Dendritic cell treated with granulocyte-macrophage colony-stimulating factor and Interleukin-4, amounts not matched to agents 40 ng/mL and 50 ng/mL, for 4 days (primary cell): ENCODE measurements around the gene IRS2.
A peak's percentile ranks its signal among the peaks of the same experiment; 100 is the strongest.

Experiments used
- H3K27ac Mint-ChIP-seq: one replicate; pipeline ENCODE4 v1.8.0; 2022; ENCODE audit warnings: mild to moderate bottlenecking, mixed read lengths
- H3K27me3 Mint-ChIP-seq: one replicate; pipeline ENCODE4 v1.8.0; 2022; ENCODE audit warnings: mild to moderate bottlenecking, mixed read lengths
- H3K36me3 Mint-ChIP-seq: one replicate; pipeline ENCODE4 v1.8.0; 2022; ENCODE audit warnings: low read depth, mixed read lengths
- H3K4me1 Mint-ChIP-seq: one replicate; pipeline ENCODE4 v1.8.0; 2022; ENCODE audit warnings: low read depth, mixed read lengths
- H3K4me3 Mint-ChIP-seq: one replicate; pipeline ENCODE4 v1.8.0; 2022; ENCODE audit warnings: mild to moderate bottlenecking, moderate library complexity, mixed read lengths
- H3K9me3 Mint-ChIP-seq: one replicate; pipeline ENCODE4 v1.8.0; 2022; ENCODE audit warnings: mixed read lengths
- intact Hi-C: fragments of 100-400 bp; cut with micrococcal nuclease; formaldehyde crosslinking; loops from one replicate; pipeline ENCODE4 v1.15.0; 2022

IRS2 gene

DNA sequence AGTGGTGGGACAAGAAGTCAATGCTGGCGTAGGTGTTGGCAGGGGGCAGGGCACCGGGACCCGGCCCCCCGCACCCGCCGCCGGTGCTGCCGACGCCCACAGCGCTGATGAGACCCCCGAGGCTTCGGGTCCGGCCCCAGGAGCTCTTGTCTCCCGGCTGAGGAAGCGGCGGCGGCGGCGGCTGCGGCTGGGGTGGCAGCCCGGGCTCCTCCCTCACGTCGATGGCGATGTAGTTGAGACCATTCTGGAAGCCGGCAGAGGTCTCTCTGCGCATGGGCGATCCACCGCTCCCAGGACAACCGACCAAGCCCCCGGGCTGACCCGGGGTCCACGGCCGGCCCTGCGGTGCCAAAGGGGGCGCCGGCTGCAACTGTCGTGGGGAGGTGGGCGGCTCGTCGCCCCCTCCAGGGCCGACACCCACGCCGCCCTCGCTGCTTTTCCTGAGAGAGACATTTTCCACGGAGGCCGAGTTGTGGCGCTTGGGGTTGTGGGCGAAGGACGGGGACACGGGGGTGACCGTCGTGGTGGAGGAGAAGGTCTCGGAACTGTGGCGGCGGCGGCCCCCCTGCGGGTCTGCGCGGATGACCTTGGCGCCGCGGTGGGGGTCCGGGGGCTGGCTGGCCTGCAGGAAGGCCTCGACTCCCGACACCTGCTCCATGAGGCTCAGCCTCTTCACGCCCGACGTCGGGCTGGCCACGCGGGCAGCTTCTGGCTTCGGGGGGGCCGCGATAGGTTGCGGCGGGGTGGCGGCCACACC, 4.1 kb downstream of the IRS2 start:
- H3K36me3 Mint-ChIP-seq, result peaks cover 44% of the 10 kb centered on the region
- intact Hi-C loops, result loop anchor here (10.0 kb wide), 3 partner anchors 77 to 1567 kb away; partner anchors contain the start of genes ABHD13 and LIG4
- peaks cover 8% of the 10 kb centered on the region for H3K9me3 Mint-ChIP-seq
- H3K27me3 Mint-ChIP-seq, result peaks cover 3% of the 10 kb centered on the region
- peaks cover 38% of the 10 kb centered on the region for H3K4me1 Mint-ChIP-seq
- H3K27ac Mint-ChIP-seq, result no peak overlapping the region
- no peak overlapping the region for H3K4me3 Mint-ChIP-seq

DNA sequence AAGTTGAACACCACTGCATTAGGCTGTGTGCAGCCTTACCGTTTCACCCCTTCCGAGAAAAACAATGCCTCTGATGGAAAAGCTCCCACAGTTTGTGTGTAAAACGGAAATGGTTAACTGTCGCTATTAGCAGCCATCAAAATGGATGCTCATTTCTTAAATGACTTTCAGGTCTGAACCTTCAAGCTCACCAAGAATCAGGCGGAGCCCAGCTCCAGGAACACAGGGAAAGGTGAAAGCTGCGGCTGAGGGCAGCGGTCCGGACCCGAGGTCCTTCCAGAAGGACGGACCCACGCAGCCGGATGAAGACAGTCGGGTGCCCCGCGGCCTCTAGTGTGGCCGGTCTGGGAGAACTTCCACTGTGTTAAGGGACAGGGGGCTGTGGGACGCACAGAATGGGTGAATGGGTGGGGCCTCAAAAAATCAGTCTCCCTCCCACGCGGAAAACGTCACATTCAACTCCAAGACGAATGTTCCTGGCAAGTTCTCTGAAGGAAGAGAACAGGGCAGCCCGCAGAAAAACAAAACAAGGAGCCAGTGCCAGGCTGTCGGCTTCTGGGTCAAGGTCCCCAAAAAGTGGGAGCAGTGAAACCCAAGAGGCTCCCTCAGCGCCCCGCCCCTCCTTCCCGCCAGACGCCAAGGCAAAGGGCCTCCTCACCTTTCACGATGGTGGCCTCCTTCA, 4.9 kb downstream of the IRS2 start:
- Mint-ChIP-seq H3K9me3 (peaks cover 8% of the 10 kb centered on the region), H3K27ac (no peak overlapping the region), H3K4me1 (peaks cover 44% of the 10 kb centered on the region), H3K36me3 (peaks cover 40% of the 10 kb centered on the region), H3K4me3 (peak overlapping the region; percentile 54), H3K27me3 (peaks cover 3% of the 10 kb centered on the region)
- intact Hi-C loops, result loop anchor here (10.0 kb wide), 3 partner anchors 77 to 1567 kb away; partner anchors contain the start of genes ABHD13 and LIG4

DNA sequence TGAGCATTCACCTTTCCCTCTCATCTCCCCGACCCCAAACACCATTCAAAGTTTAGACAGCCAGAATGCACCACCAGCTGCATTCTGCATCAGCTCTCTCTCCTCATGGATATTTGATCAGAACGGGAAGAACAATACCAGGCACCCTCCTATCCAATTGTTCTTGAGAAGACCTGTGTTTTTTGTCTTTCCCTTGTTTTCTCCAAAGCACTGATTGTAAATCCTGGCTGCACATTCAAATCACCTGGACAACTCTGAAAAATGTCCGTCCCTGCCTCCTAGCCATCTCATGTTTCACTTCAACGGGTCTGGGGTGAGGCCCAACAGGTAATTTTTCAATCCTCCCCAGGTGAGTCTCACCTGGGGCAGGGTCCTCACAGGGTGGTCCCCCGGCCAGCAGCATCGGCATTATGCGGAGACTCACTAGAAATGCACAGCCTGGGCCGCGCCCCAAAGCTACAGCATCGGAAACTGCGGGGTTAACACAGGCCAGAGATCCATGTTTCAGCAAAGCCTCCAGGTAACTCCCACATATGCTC, 5.5 kb downstream of the IRS2 start:
- H3K36me3 Mint-ChIP-seq, result peaks cover 40% of the 10 kb centered on the region
- intact Hi-C loops, result loop anchor here (10.0 kb wide), 3 partner anchors 76 to 1566 kb away; partner anchors contain the start of genes ABHD13 and LIG4
- H3K27me3 Mint-ChIP-seq, result peaks cover 3% of the 10 kb centered on the region
- H3K27ac Mint-ChIP-seq, result peak overlapping the region; percentile 31
- peaks cover 46% of the 10 kb centered on the region for H3K4me1 Mint-ChIP-seq
- H3K9me3 Mint-ChIP-seq, result peaks cover 8% of the 10 kb centered on the region
- H3K4me3 Mint-ChIP-seq, result peak overlapping the region; percentile 54

DNA sequence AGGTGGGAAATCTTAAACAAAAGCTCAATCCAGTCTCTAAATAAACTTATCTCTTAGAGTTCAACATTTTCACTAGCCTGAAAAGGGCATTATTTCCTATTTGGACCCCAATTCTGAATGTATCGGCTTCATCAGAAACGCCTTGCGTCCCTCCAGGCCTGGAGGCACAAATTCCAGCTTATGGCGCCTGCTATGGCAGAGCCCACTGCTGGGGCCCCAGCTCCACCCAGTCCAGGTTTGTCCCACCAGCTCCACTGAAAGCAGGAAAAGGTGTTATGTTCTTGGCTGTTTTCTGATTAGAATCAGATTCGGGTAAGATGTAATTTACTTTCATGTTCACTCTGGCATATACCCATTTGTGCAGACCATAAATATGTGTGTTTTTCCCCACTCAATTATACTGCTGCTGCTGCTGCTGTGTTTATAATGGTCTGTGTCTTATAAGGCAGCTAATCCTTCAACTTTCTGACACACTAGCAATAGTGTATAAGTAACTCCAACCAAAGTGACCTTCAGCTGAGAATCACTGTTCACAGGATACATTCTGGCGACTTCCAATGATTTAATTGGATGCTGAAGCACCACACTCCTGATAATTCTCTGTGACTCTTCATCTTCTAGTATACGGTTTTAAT, 6.4 kb downstream of the IRS2 start:
- H3K4me3 Mint-ChIP-seq, result no peak overlapping the region

DNA sequence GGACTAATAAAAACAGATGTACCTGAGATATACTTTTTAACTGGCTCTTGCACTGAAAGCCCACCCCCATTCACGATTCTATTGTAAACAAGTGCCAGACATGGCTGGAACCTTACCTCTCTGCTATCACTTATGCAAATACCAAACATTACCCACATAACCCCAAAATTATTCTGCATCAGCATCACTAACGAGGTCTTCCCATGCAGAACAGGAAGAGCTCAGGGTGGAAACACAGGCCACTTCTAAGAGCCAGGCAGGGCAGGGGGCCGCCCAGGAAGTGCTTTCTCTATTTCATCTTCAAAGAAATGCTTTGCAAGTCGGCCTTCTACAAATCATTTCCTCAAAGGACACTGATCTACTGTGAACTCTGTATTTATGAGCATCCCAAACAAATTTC, 7.3 kb downstream of the IRS2 start:
- H3K9me3 Mint-ChIP-seq, result peaks cover 8% of the 10 kb centered on the region
- H3K27me3 Mint-ChIP-seq, result no peaks in the 10 kb centered on the region
- peaks cover 37% of the 10 kb centered on the region for H3K36me3 Mint-ChIP-seq
- intact Hi-C loops, result no loop called here
- H3K4me3 Mint-ChIP-seq, result no peak overlapping the region
- no peak overlapping the region for H3K27ac Mint-ChIP-seq
- peaks cover 45% of the 10 kb centered on the region for H3K4me1 Mint-ChIP-seq

More for the DNA sequence above, 6.4 kb downstream of the IRS2 start:
- peaks cover 8% of the 10 kb centered on the region for H3K9me3 Mint-ChIP-seq
- peaks cover 46% of the 10 kb centered on the region for H3K4me1 Mint-ChIP-seq
- H3K27ac Mint-ChIP-seq, result no peak overlapping the region
- intact Hi-C loops, result loop anchor here (10.0 kb wide), 3 partner anchors 75 to 1565 kb away; partner anchors contain the start of genes ABHD13 and LIG4
- H3K27me3 Mint-ChIP-seq, result peaks cover 1% of the 10 kb centered on the region
- peaks cover 40% of the 10 kb centered on the region for H3K36me3 Mint-ChIP-seq

DNA sequence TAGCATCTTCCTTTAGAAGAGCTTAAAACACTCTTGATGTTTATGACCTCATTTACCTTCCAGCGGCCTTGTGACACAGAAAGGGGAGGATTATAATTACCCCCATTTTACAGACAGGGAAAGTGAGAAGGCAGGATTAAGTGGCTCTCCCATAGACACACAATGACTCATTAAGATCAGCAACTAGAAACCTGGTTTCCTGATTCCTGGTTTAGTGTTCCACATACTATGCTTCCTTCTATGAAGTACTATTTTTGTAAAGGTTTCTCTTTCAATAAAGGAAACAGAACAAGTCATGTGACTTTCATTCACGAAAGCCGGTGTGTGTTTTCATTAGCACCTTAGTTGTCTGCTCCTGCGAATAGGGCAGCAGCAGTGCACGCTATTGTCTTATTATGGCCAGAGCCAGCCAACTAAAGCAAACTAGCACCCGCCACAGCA, 8.3 kb downstream of the IRS2 start:
- intact Hi-C loops, result no loop called here
- H3K4me3 Mint-ChIP-seq, result no peak overlapping the region

DNA sequence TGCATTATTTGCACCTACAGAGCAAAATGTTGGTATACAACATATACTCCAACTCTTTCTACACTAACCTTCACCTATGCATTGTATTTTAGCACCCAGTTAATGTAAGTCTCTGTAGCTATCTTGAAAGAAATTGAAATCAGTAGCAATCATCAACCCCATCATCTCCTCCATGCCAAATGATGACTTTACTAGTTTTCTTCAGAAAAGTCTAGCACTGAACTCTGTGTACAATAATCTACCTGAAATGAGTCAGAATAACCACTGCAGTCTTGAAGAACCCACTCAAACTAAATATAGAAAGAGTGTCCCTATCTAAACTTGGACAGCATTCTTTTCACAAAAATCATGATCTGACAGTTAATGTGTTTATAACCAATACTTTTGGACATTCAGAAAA, 9.8 kb downstream of the IRS2 start:
- Mint-ChIP-seq H3K4me3 (no peak overlapping the region), H3K4me1 (peaks cover 45% of the 10 kb centered on the region), H3K27me3 (no peaks in the 10 kb centered on the region), H3K36me3 (peaks cover 24% of the 10 kb centered on the region), H3K9me3 (no peaks in the 10 kb centered on the region), H3K27ac (no peak overlapping the region)
- intact Hi-C loops, result no loop called here

More for the DNA sequence above, 8.3 kb downstream of the IRS2 start:
- Mint-ChIP-seq H3K27ac (no peak overlapping the region), H3K9me3 (peaks cover 6% of the 10 kb centered on the region), H3K27me3 (no peaks in the 10 kb centered on the region), H3K36me3 (peaks cover 28% of the 10 kb centered on the region), H3K4me1 (peaks cover 47% of the 10 kb centered on the region)

DNA sequence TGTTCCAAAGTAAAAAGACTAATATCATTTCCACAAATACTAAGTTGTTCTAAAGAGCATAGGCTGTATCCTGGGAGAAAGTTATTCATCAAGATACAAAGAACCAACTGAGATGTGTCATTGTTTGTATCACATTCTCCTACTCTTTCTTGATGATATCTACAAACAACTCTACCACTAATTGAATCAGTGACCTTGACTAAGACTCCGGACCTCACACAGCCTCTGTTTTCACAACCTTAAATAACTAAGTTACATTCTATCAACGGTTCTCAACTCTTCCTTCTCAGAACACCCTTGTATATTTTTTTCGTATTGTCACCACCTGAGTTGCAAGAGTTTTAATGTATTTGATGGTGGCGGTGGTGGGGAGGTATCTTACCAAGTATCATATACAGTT, 12.6 kb downstream of the IRS2 start:
- peaks cover 33% of the 10 kb centered on the region for H3K4me1 Mint-ChIP-seq

DNA sequence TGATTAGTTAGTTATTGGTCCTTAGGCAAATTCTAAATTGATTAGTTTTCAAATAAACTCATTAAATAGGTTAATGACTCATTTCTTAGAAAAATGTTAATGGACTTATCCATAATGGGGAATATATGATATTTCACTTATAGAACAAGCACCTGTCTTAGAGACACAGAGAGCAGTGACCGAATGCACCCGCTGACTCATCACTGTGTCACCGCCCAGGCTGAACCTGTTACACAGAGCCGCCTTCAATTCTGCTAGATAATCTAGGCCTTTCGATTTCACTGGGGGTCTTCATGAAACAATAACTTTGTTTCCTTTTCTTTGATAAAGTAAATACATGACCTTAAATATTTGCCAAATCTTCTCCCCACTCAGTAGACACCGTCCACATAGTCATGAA, 13.1 kb downstream of the IRS2 start:
- Mint-ChIP-seq H3K4me3 (no peak overlapping the region), H3K27ac (no peak overlapping the region), H3K4me1 (peaks cover 33% of the 10 kb centered on the region), H3K36me3 (peaks cover 25% of the 10 kb centered on the region), H3K27me3 (no peaks in the 10 kb centered on the region), H3K9me3 (no peaks in the 10 kb centered on the region)
- intact Hi-C loops, result no loop called here

More for the DNA sequence above, 12.6 kb downstream of the IRS2 start:
- no peak overlapping the region for H3K27ac Mint-ChIP-seq
- H3K9me3 Mint-ChIP-seq, result no peaks in the 10 kb centered on the region
- intact Hi-C loops, result no loop called here
- no peak overlapping the region for H3K4me3 Mint-ChIP-seq
- peaks cover 25% of the 10 kb centered on the region for H3K36me3 Mint-ChIP-seq
- no peaks in the 10 kb centered on the region for H3K27me3 Mint-ChIP-seq

DNA sequence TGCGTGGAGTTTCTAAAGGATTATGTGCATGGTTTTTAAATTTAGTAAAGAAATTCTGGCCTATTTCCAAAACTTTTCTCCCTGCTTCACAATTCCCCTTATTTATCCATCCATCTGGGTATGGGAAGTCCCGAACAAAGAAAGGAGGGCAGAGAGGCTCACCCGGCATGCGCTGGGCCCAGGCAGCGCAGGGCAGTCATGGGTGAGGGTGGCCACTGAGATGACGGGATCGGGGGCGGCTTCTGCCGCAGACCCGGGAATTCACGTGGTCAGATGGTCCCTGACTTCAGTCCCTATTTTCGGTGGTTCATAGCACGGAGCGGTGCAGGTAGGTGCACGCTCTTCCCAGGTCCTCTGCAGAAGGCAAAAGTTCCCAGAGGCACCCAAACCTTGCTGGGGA, 14.5 kb downstream of the IRS2 start:
- peaks cover 25% of the 10 kb centered on the region for H3K36me3 Mint-ChIP-seq
- no peak overlapping the region for H3K27ac Mint-ChIP-seq
- no peaks in the 10 kb centered on the region for H3K27me3 Mint-ChIP-seq
- no peaks in the 10 kb centered on the region for H3K9me3 Mint-ChIP-seq
- H3K4me1 Mint-ChIP-seq, result peaks cover 31% of the 10 kb centered on the region
- intact Hi-C loops, result no loop called here
- H3K4me3 Mint-ChIP-seq, result no peak overlapping the region

DNA sequence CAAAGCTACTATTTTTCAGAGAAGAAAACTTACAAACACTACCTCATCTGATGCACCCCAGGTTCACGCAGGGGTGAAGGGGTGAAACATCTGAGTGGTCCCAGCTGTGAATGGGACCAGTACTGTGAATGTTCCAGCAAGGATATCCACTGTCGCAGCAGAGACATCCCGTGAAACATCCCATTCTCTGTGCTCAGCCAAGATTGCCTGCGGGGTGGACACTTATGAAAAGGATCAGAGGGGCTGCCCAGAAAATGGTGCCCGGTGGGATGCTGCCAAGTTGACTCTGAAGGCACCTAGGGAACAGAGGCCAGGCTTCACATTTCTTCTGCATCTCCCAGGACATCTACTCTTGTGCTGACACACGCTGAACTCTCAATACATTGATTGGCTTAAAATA, 15.9 kb downstream of the IRS2 start:
- H3K9me3 Mint-ChIP-seq, result no peaks in the 10 kb centered on the region
- peaks cover 25% of the 10 kb centered on the region for H3K36me3 Mint-ChIP-seq
- no peaks in the 10 kb centered on the region for H3K27me3 Mint-ChIP-seq
- no peak overlapping the region for H3K27ac Mint-ChIP-seq
- no peak overlapping the region for H3K4me3 Mint-ChIP-seq
- intact Hi-C loops, result no loop called here
- peaks cover 31% of the 10 kb centered on the region for H3K4me1 Mint-ChIP-seq

DNA sequence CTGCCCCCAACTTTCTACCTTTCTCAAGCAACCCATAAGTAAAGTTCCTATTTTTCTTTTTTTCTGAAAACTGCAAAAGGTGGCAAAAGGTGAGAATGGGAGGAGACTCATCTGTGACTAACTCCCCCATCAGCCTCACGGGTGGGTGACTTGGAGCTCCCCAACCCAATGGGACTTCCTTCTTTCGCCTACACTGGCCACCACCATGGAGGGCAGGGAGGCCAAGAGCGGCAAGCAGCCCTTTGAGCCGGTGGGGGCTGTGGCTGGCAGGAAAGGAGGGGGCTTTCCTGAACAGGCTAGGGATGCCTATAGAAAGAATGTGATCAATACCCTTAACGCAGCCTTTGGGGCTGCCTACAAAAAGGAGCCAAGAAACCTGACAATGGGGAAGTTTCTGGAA, 16.5 kb downstream of the IRS2 start:
- Mint-ChIP-seq H3K27me3 (no peaks in the 10 kb centered on the region), H3K36me3 (peaks cover 25% of the 10 kb centered on the region), H3K27ac (no peak overlapping the region), H3K4me1 (peaks cover 36% of the 10 kb centered on the region), H3K4me3 (no peak overlapping the region), H3K9me3 (no peaks in the 10 kb centered on the region)
- intact Hi-C loops, result no loop called here

DNA sequence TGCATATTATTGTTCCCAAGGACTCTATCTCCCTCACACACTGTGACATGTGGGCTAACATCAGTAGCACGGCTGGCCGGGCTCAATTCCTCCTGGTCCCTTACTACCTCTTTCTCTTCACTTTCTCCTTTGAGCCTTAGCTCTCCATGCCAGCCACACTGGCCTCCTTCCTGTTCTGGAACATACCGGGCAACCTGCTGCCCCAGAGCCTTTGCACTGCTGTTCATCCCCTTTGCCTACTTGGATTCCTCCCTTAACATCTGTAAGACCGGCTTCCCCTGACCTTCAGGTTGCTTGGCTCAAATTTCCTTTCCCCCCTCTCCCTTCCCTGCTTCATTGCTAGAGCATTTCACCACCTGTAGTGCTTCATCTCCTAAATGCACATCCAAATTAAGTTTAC, 17.1 kb downstream of the IRS2 start:
- peaks cover 42% of the 10 kb centered on the region for H3K4me1 Mint-ChIP-seq
- H3K27ac Mint-ChIP-seq, result no peak overlapping the region
- H3K4me3 Mint-ChIP-seq, result no peak overlapping the region
- H3K9me3 Mint-ChIP-seq, result no peaks in the 10 kb centered on the region
- no peaks in the 10 kb centered on the region for H3K27me3 Mint-ChIP-seq
- peaks cover 25% of the 10 kb centered on the region for H3K36me3 Mint-ChIP-seq
- intact Hi-C loops, result no loop called here

DNA sequence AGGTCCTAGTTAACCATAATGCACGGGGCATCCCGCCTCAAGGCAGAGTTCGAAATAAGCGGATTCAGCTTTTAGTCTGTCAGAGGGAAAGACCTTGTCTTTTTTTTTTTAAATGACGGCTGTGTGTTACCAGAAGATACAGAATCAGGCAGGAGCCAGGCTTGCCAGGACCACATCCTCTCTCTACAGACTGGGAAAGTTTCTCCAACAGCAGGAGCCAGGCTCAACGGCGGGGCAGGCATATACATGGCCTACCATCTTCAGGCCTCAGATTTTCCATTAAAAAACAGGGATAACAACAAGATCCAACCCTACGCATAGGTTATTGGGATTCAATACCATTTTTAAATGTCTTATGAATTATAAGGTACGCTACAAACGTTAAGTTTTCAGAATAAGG, 17.8 kb downstream of the IRS2 start:
- intact Hi-C loops, result no loop called here
- peaks cover 37% of the 10 kb centered on the region for H3K4me1 Mint-ChIP-seq
- no peak overlapping the region for H3K27ac Mint-ChIP-seq
- peaks cover 25% of the 10 kb centered on the region for H3K36me3 Mint-ChIP-seq
- H3K9me3 Mint-ChIP-seq, result no peaks in the 10 kb centered on the region
- H3K27me3 Mint-ChIP-seq, result no peaks in the 10 kb centered on the region
- no peak overlapping the region for H3K4me3 Mint-ChIP-seq
